ENCODE measurements around the gene KCTD20.

Gene KCTD20

GRCh38 chr6:36499918-36500317 is 57.1 kb downstream of the KCTD20 start:
- no peak for DNase-seq

- DNase-seq: no peak
Observed at GRCh38 chr6:36501686-36502085, 58.9 kb downstream of the KCTD20 start.

- no peak for DNase-seq
Observed at GRCh38 chr6:36504181-36504580, 61.4 kb downstream of the KCTD20 start.

GRCh38 chr6:36504982-36505381 is 62.2 kb downstream of the KCTD20 start:
- DNase-seq: no peak

- no peak for DNase-seq
Observed at GRCh38 chr6:36505744-36506534, 63.1 kb downstream of the KCTD20 start.

GRCh38 chr6:36506611-36507010 is 63.8 kb downstream of the KCTD20 start:
- no peak for DNase-seq

- DNase-seq: no peak
Observed at GRCh38 chr6:36508532-36508931, 65.7 kb downstream of the KCTD20 start.

GRCh38 chr6:36510365-36510764 is 67.6 kb downstream of the KCTD20 start:
- DNase-seq: no peak

GRCh38 chr6:36514554-36515456 is 72.0 kb downstream of the KCTD20 start:
- no peak for DNase-seq

- no peak for DNase-seq
Observed at GRCh38 chr6:36515844-36516243, 73.0 kb downstream of the KCTD20 start.

- no peak for DNase-seq
Observed at GRCh38 chr6:36516559-36516958, 73.8 kb downstream of the KCTD20 start.

GRCh38 chr6:36516988-36517387 is 74.2 kb downstream of the KCTD20 start:
- DNase-seq: no peak

- no peak for DNase-seq
Observed at GRCh38 chr6:36517408-36517807, 74.6 kb downstream of the KCTD20 start.

GRCh38 chr6:36519352-36519751 is 76.6 kb downstream of the KCTD20 start:
- DNase-seq: no peak

- DNase-seq: no peak
Observed at GRCh38 chr6:36523451-36523850, 80.7 kb downstream of the KCTD20 start.

- DNase-seq: no peak
Observed at GRCh38 chr6:36523936-36524499, 81.2 kb downstream of the KCTD20 start.

- no peak for DNase-seq
Observed at GRCh38 chr6:36524871-36525270, 82.1 kb downstream of the KCTD20 start.

- DNase-seq: no peak
Observed at GRCh38 chr6:36525346-36525745, 82.5 kb downstream of the KCTD20 start.

- DNase-seq: no peak
Observed at GRCh38 chr6:36526066-36526465, 83.3 kb downstream of the KCTD20 start.

- no peak for DNase-seq
Observed at GRCh38 chr6:36533321-36533720, 90.5 kb downstream of the KCTD20 start.

- no peak for DNase-seq
Observed at GRCh38 chr6:36536873-36537547, 94.2 kb downstream of the KCTD20 start.

- DNase-seq: peak; percentile 27
Observed at GRCh38 chr6:36539814-36540568, 97.2 kb downstream of the KCTD20 start.
